NCI-H1417 (cell line): ENCODE results near the gene ZMIZ2.
"Not testable (repeated sequence)": the region's sequence is repeated elsewhere in the genome, so short reads cannot be mapped to it uniquely, and the experiment has no call there.

Experiments used
- DNase-seq, 3 experiments: peaks; one replicate each; lab custom pipeline; 2025; lab: John Stamatoyannopoulos, UW

Gene ZMIZ2

GRCh38 chr7:44769776-44770294 lies 21.2 kb downstream of the ZMIZ2 start:
- DNase-seq = no peak

- DNase-seq = peak in 1 of 3 experiments; percentile 30
These were observed 22.7 kb downstream of the ZMIZ2 start for GRCh38 chr7:44771358-44771757.

GRCh38 chr7:44772440-44772839 lies 23.8 kb downstream of the ZMIZ2 start:
- DNase-seq = no peak

- DNase-seq = peak in 1 of 3 experiments; percentile 37
These were observed 24.2 kb downstream of the ZMIZ2 start for GRCh38 chr7:44772867-44773266.

GRCh38 chr7:44774486-44774885 lies 25.8 kb downstream of the ZMIZ2 start:
- DNase-seq = not testable (repeated sequence)

- DNase-seq = no peak
These were observed 26.9 kb downstream of the ZMIZ2 start for GRCh38 chr7:44775383-44776107.

GRCh38 chr7:44776211-44776610 lies 27.6 kb downstream of the ZMIZ2 start:
- no peak for DNase-seq

- no peak for DNase-seq
These were observed 33.8 kb downstream of the ZMIZ2 start for GRCh38 chr7:44782460-44782859.

GRCh38 chr7:44783407-44783806 lies 34.8 kb downstream of the ZMIZ2 start:
- DNase-seq = no peak

- no peak for DNase-seq
These were observed 35.7 kb downstream of the ZMIZ2 start for GRCh38 chr7:44784364-44784763.

- not testable (repeated sequence) for DNase-seq
These were observed 36.6 kb downstream of the ZMIZ2 start for GRCh38 chr7:44785218-44785617.

GRCh38 chr7:44787041-44787440 lies 38.4 kb downstream of the ZMIZ2 start:
- no peak for DNase-seq

- DNase-seq = no peak
These were observed 39.1 kb downstream of the ZMIZ2 start for GRCh38 chr7:44787762-44788161.

- no peak for DNase-seq
These were observed 41.3 kb downstream of the ZMIZ2 start for GRCh38 chr7:44789990-44790389.

GRCh38 chr7:44791278-44792219 lies 42.9 kb downstream of the ZMIZ2 start:
- no peak for DNase-seq

GRCh38 chr7:44793919-44794318 lies 45.3 kb downstream of the ZMIZ2 start:
- DNase-seq = no peak

GRCh38 chr7:44794331-44794730 lies 45.7 kb downstream of the ZMIZ2 start:
- no peak for DNase-seq

GRCh38 chr7:44796034-44796503 lies 47.4 kb downstream of the ZMIZ2 start:
- peak; percentile 71 to 96 (median 94) for DNase-seq

- DNase-seq = peak; percentile 98 to 99 (median 99)
These were observed 48.1 kb downstream of the ZMIZ2 start, which contains the start of gene PPIA for GRCh38 chr7:44796504-44797328. Gene PPIA (plus strand): TSS chr7:44796681. CDS start chr7:44796725, 44 bp downstream.

GRCh38 chr7:44797329-44798258 lies 48.9 kb downstream of the ZMIZ2 start:
- peak; percentile 66 to 88 (median 85) for DNase-seq
